Gastrocnemius medialis (tissue), 4 donors: Measurements from ENCODE around the gene SAP25. TPM values are rescaled to one million over a fixed set of nuclear protein-coding genes. Genes with fewer than 3 reads are reported as not detected.

Source experiments
- ATAC-seq, 2 donors: fragments of 150-250 bp; one replicate each; pipeline ENCODE4 v1.9.1; 2016
- DNase-seq, 2 donors: peaks; one replicate each; pipeline ENCODE4 v3.0.0-alpha.2; 2019
- H3K27ac ChIP-seq, 4 donors: fragments of 200-600 bp; sonication (generic); 1 replicate in 1 of 4; 2 replicates in 3 of 4; pipeline ENCODE4 v1.5.1; 2016 to 2018; ENCODE audit warnings: mild to moderate bottlenecking in 2 of 4, moderate library complexity in 1 of 4
- H3K27me3 ChIP-seq, 3 donors: fragments of 200-600 bp; sonication (generic) in 2 of 3; 1 replicate in 1 of 3; 2 replicates in 2 of 3; pipeline versions ENCODE4 v1.5.1 to v1.6.0; 2016 to 2019; ENCODE audit warnings: mild to moderate bottlenecking in 1 of 3, moderate library complexity in 1 of 3
- H3K36me3 ChIP-seq, 2 donors: fragments of 200-600 bp; sonication (generic) in 1 of 2; one replicate each; pipeline ENCODE4 v1.5.1; 2017 to 2018
- H3K4me1 ChIP-seq, 2 donors: fragments of 200-600 bp; sonication (generic) in 1 of 2; one replicate each; pipeline ENCODE4 v1.5.1; 2016 to 2017; ENCODE audit warnings: mild to moderate bottlenecking in 2 of 2
- H3K4me3 ChIP-seq, 4 donors: fragments of 200-600 bp; sonication (generic) in 3 of 4; 1 replicate in 1 of 4; 2 replicates in 3 of 4; pipeline ENCODE4 v1.5.1; 2016 to 2019; ENCODE audit warnings: mild to moderate bottlenecking in 2 of 4
- H3K9me3 ChIP-seq, 3 donors: fragments of 200-600 bp; sonication (generic) in 2 of 3; 1 replicate in 1 of 3; 2 replicates in 2 of 3; pipeline ENCODE4 v1.5.1; 2016 to 2019
- POLR2A ChIP-seq, 2 donors: fragments of 450-650 bp; IDR thresholded peaks; one replicate each; pipeline ENCODE4 v1.6.1; 2017; ENCODE audit warnings: antibody characterized with exemption in 2 of 2, mild to moderate bottlenecking in 2 of 2, moderate library complexity in 2 of 2
- in situ Hi-C, 4 donors: fragments of 200-750 bp; cut with MboI; loops; one replicate each; pipeline versions ENCODE4 v1.15.0 to v1.8.0; 2017; ENCODE audit warnings: low sequenced_read_pairs in 4 of 4
- intact Hi-C: fragments of 100-400 bp; cut with DNase I; formaldehyde crosslinking; loops from one replicate; pipeline ENCODE4 v1.15.1; 2023; ENCODE audit warnings: low total_unique reads
- total RNA-seq, 4 donors: library from RNA; depleted of rRNA; stranded (reverse); fragments of >200 nt; gene quantifications; one replicate each; pipeline versions ENCODE4 v1.1.0 to v1.2.3, GENCODE V29; 2016
- TF ChIP-seq, protein P1 (sequence below), 5 experiments: fragments of 450-650 bp in 3 of 5; fragments of 200-600 bp in 2 of 5; sonication (generic) in 2 of 5; IDR thresholded peaks in 4 of 5; conservative IDR thresholded peaks in 1 of 5; 1 replicate in 4 of 5; 2 replicates in 1 of 5; pipeline ENCODE4 v1.5.1; 2016 to 2019; ENCODE audit warnings: antibody characterized with exemption in 5 of 5, mild to moderate bottlenecking in 3 of 5, moderate library complexity in 3 of 5

SAP25 gene
- total RNA-seq, 4 donors from 2014 or later: 0.49 TPM; not detected in 3

- Histone ChIP-seq H3K9me3 (no peaks in the 10 kb centered on the region), H3K27me3 (peaks cover 2 to 18% (median 14%) of the 10 kb centered on the region in 3 donors), H3K4me1 (no peaks in the 10 kb centered on the region), H3K27ac (no peak overlapping the region), H3K4me3 (no peak overlapping the region), H3K36me3 (peaks cover 0 to 86% of the 10 kb centered on the region in 2 donors)
- intact Hi-C loops: no loop called here
- DNase-seq: no peak
- TF ChIP-seq POLR2A (IDR thresholded peaks at IDR 0.05): no peak
- TF ChIP-seq, protein P1, sequence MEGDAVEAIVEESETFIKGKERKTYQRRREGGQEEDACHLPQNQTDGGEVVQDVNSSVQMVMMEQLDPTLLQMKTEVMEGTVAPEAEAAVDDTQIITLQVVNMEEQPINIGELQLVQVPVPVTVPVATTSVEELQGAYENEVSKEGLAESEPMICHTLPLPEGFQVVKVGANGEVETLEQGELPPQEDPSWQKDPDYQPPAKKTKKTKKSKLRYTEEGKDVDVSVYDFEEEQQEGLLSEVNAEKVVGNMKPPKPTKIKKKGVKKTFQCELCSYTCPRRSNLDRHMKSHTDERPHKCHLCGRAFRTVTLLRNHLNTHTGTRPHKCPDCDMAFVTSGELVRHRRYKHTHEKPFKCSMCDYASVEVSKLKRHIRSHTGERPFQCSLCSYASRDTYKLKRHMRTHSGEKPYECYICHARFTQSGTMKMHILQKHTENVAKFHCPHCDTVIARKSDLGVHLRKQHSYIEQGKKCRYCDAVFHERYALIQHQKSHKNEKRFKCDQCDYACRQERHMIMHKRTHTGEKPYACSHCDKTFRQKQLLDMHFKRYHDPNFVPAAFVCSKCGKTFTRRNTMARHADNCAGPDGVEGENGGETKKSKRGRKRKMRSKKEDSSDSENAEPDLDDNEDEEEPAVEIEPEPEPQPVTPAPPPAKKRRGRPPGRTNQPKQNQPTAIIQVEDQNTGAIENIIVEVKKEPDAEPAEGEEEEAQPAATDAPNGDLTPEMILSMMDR (IDR thresholded peaks at IDR 0.05 in 4 of 5, conservative IDR thresholded peaks at IDR 0.05 in 1 of 5): no peak
- in situ Hi-C loops: loop anchor here in 1 of 4 donors (25.0 kb wide), 1 partner anchor 285 kb away; the partner anchor contains the start of genes SLC12A9 and TRIP6
- no peak for ATAC-seq
Observed at GRCh38 chr7:100577103-100577502, 3.4 kb upstream of the SAP25 start.

DNA sequence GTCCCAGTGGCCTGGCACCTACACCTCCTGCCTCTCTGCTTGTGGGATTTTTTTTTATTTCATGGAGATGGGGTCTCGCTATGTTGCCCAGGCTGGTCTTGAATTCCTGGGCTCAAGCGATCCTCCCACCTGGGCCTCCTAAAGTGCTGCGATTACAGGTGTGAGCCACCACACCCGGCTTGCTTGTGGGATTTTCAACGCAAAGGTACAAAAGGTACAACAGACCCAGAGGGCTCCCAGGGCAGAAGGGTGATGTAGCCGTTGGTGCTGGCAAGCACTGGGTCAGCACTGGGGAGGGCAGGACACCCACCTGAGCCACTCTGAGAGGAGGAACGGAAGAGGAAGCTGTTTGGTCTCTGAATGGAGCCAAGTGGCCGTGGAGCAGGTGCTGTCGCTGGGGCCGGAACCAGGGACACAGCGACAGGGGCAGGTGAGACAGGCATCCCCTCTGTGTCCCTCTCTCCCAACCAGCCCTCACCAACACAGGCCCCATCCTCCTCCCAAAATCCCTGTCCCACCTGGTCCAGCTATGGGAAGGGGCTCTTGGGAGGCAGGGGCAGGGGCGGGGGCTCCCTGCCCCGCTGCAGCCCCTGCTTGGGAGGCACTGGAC lies 2.8 kb upstream of the SAP25 start:
- H3K36me3 ChIP-seq: peaks cover 0 to 80% of the 10 kb centered on the region in 2 donors
- TF ChIP-seq, protein P1 (IDR thresholded peaks at IDR 0.05 in 4 of 5, conservative IDR thresholded peaks at IDR 0.05 in 1 of 5): no peak
- no peak for TF ChIP-seq POLR2A (IDR thresholded peaks at IDR 0.05)
- no peak overlapping the region for H3K4me3 ChIP-seq
- H3K27me3 ChIP-seq: peaks cover 2 to 22% (median 14%) of the 10 kb centered on the region in 3 donors
- in situ Hi-C loops (loop anchor here in 1 of 4 donors (25.0 kb wide), 1 partner anchor 286 kb away; the partner anchor contains the start of genes SLC12A9 and TRIP6), intact Hi-C loops (no loop called here)
- ATAC-seq (no peak), DNase-seq (no peak)
- H3K9me3 ChIP-seq: no peaks in the 10 kb centered on the region
- H3K4me1 ChIP-seq: no peaks in the 10 kb centered on the region
- H3K27ac ChIP-seq: no peak overlapping the region

GRCh38 chr7:100575746-100576383 lies 2.2 kb upstream of the SAP25 start:
- Histone ChIP-seq H3K36me3 (peaks cover 0 to 73% of the 10 kb centered on the region in 2 donors), H3K4me1 (no peaks in the 10 kb centered on the region), H3K27ac (no peak overlapping the region), H3K27me3 (peaks cover 6 to 28% (median 20%) of the 10 kb centered on the region in 3 donors), H3K9me3 (no peaks in the 10 kb centered on the region), H3K4me3 (no peak overlapping the region)
- TF ChIP-seq POLR2A (IDR thresholded peaks at IDR 0.05): no peak
- TF ChIP-seq, protein P1 (IDR thresholded peaks at IDR 0.05 in 4 of 5, conservative IDR thresholded peaks at IDR 0.05 in 1 of 5): no peak
- ATAC-seq (no peak), DNase-seq (no peak)
- intact Hi-C loops: no loop called here
- in situ Hi-C loops: loop anchor here in 1 of 4 donors (25.0 kb wide), 1 partner anchor 286 kb away; the partner anchor contains the start of genes SLC12A9 and TRIP6

- intact Hi-C loops: no loop called here
Observed at GRCh38 chr7:100575206-100575631, 1.5 kb upstream of the SAP25 start.

More at GRCh38 chr7:100575206-100575631, 1.5 kb upstream of the SAP25 start:
- no peaks in the 10 kb centered on the region for H3K9me3 ChIP-seq
- in situ Hi-C loops: loop anchor here in 1 of 4 donors (25.0 kb wide), 1 partner anchor 287 kb away; the partner anchor contains the start of genes SLC12A9 and TRIP6
- no peak overlapping the region for H3K4me3 ChIP-seq
- no peak overlapping the region for H3K27ac ChIP-seq
- peaks cover 10 to 35% (median 22%) of the 10 kb centered on the region in 3 donors for H3K27me3 ChIP-seq
- ATAC-seq (no peak), DNase-seq (no peak)
- peaks cover 0 to 69% of the 10 kb centered on the region in 2 donors for H3K36me3 ChIP-seq
- peaks cover 2 to 4% of the 10 kb centered on the region in 2 donors for H3K4me1 ChIP-seq
- no peak for TF ChIP-seq POLR2A (IDR thresholded peaks at IDR 0.05)
- TF ChIP-seq, protein P1 (IDR thresholded peaks at IDR 0.05 in 4 of 5, conservative IDR thresholded peaks at IDR 0.05 in 1 of 5): no peak
